K562 (cell line): ENCODE results near the gene ING5.

Source experiments
- CTCF ChIP-seq, 3 experiments: IDR thresholded peaks in 2 of 3; conservative IDR thresholded peaks in 1 of 3; 2 replicates each; pipeline ENCODE4 v1.5.1; 2011 to 2012; ENCODE audit warnings: low read length in 3 of 3, mild to moderate bottlenecking in 3 of 3, control low read depth in 2 of 3, improper control_type of control experiment in 1 of 3, inconsistent platforms in 1 of 3, low read depth in 1 of 3, mixed read lengths in 1 of 3, moderate library complexity in 1 of 3; ENCODE audit not compliant: insufficient read depth in 2 of 3
- ETV5 ChIP-seq: sonication (generic); formaldehyde crosslinking; IDR thresholded peaks from 2 replicates; pipeline ENCODE4 v1.4.0; 2020; ENCODE audit warnings: low read depth, mild to moderate bottlenecking, missing genetic modification reagents
- FUS ChIP-seq: fragments of 200-400 bp; formaldehyde crosslinking; optimal IDR thresholded peaks from 2 replicates; pipeline ENCODE3; 2017; ENCODE audit warnings: low read depth, low read length
- HES1 ChIP-seq: fragments of 450-650 bp; IDR thresholded peaks from 2 replicates; pipeline ENCODE4 v1.6.1; 2016; ENCODE audit warnings: low read depth, mild to moderate bottlenecking, moderate library complexity
- SIX5 ChIP-seq, 2 experiments: IDR thresholded peaks; 2 replicates each; pipeline ENCODE4 v1.6.1; 2011; ENCODE audit warnings: low read length in 2 of 2, borderline replicate concordance in 1 of 2, low read depth in 1 of 2, mild to moderate bottlenecking in 1 of 2, moderate library complexity in 1 of 2; ENCODE audit not compliant: insufficient read depth in 1 of 2
- TBL1XR1 ChIP-seq, 2 experiments: IDR thresholded peaks; 2 replicates each; pipeline ENCODE4 v1.6.1; 2012; ENCODE audit warnings: improper control_type of control experiment in 2 of 2, low read length in 2 of 2, mild to moderate bottlenecking in 1 of 2

GRCh38 chr2:241768251-241768711, 66.4 kb downstream of the ING5 start:
- TF ChIP-seq TBL1XR1 (IDR thresholded peaks at IDR 0.05; ENCODE audit: low read length in 2 of 2) = no peak
- TF ChIP-seq ETV5 (CRISPR knock-in tag) = no peak
- TF ChIP-seq CTCF (IDR thresholded peaks at IDR 0.05 in 2 of 3, conservative IDR thresholded peaks at IDR 0.05 in 1 of 3; ENCODE audit: insufficient read depth in 2 of 3, low read depth in 1 of 3, low read length in 3 of 3) = no peak
- no peak for TF ChIP-seq FUS
- TF ChIP-seq HES1 = no peak
- no peak for TF ChIP-seq SIX5 (IDR thresholded peaks at IDR 0.05; ENCODE audit: borderline replicate concordance in 1 of 2, insufficient read depth in 1 of 2, low read depth in 1 of 2, low read length in 2 of 2)
